HG03095 (cell line): ENCODE data around the gene NLGN1.
"Not testable (repeated sequence)": the region's sequence is repeated elsewhere in the genome, so short reads cannot be mapped to it uniquely, and the experiment has no call there.

Experiments used
- ATAC-seq: cut with Tn5 transposase; IDR thresholded peaks from one replicate; pipeline ENCODE4 v1.9.1; 2021; ENCODE audit warnings: moderate library complexity; ENCODE audit not compliant: unreplicated experiment

The NLGN1 gene

GRCh38 chr3:174202116-174202515 lies 804.6 kb downstream of the NLGN1 start:
- ATAC-seq: no peak

GRCh38 chr3:174202561-174202960 lies 805.0 kb downstream of the NLGN1 start:
- ATAC-seq: no peak

GRCh38 chr3:174204765-174205164 lies 807.2 kb downstream of the NLGN1 start:
- ATAC-seq: no peak

GRCh38 chr3:174206607-174207192 lies 809.2 kb downstream of the NLGN1 start:
- no peak for ATAC-seq

GRCh38 chr3:174208161-174208560 lies 810.6 kb downstream of the NLGN1 start:
- no peak for ATAC-seq

- ATAC-seq: not testable (repeated sequence)
These were observed 814.4 kb downstream of the NLGN1 start for GRCh38 chr3:174211896-174212295.

GRCh38 chr3:174215456-174215855 lies 817.9 kb downstream of the NLGN1 start:
- ATAC-seq: no peak

- ATAC-seq: no peak
These were observed 818.5 kb downstream of the NLGN1 start for GRCh38 chr3:174216019-174216418.

- ATAC-seq: no peak
These were observed 819.6 kb downstream of the NLGN1 start for GRCh38 chr3:174216946-174217718.

- no peak for ATAC-seq
These were observed 820.5 kb downstream of the NLGN1 start for GRCh38 chr3:174218016-174218415.

GRCh38 chr3:174219738-174220137 lies 822.2 kb downstream of the NLGN1 start:
- no peak for ATAC-seq

GRCh38 chr3:174220775-174221554 lies 823.4 kb downstream of the NLGN1 start:
- ATAC-seq: no peak

- no peak for ATAC-seq
These were observed 825.5 kb downstream of the NLGN1 start for GRCh38 chr3:174223042-174223441.

- no peak for ATAC-seq
These were observed 826.1 kb downstream of the NLGN1 start for GRCh38 chr3:174223626-174224025.

GRCh38 chr3:174229916-174230315 lies 832.4 kb downstream of the NLGN1 start:
- no peak for ATAC-seq

- not testable (repeated sequence) for ATAC-seq
These were observed 834.6 kb downstream of the NLGN1 start for GRCh38 chr3:174232028-174232657.

- no peak for ATAC-seq
These were observed 835.3 kb downstream of the NLGN1 start for GRCh38 chr3:174232658-174233429.

GRCh38 chr3:174233511-174233910 lies 836.0 kb downstream of the NLGN1 start:
- no peak for ATAC-seq

GRCh38 chr3:174242311-174243041 lies 844.9 kb downstream of the NLGN1 start:
- ATAC-seq: no peak

GRCh38 chr3:174243171-174243570 lies 845.6 kb downstream of the NLGN1 start:
- ATAC-seq: no peak
